Measurements from ENCODE around the gene CCDC195. TPM values are rescaled to one million over a fixed set of nuclear protein-coding genes. Genes with fewer than 3 reads are reported as not detected.
"Not testable (repeated sequence)": the region's sequence is repeated elsewhere in the genome, so short reads cannot be mapped to it uniquely, and the experiment has no call there.

Gene CCDC195
- total RNA-seq, 1 donor from 2014 or later: not detected

DNA sequence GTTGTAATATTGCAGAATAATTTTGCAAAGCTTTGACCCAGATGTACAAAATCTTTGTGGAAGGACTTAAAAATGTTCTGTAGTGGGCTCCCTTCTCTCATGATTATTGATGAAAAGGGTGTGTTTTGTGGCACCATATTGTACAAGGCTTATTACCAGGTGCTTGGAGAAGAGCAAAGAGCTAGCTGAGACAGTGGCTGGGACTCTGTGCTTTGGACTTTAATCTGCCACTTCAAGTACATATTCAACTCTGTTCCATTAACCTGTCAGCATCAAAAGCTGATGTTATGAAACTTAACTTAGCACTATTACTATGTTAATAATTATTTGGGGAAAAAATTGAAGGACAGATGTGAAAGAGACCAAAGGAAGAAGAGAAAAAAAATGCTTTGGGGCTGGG lies 31.0 kb downstream of the CCDC195 start:
- intact Hi-C loops (cut with micrococcal nuclease): no loop called here

DNA sequence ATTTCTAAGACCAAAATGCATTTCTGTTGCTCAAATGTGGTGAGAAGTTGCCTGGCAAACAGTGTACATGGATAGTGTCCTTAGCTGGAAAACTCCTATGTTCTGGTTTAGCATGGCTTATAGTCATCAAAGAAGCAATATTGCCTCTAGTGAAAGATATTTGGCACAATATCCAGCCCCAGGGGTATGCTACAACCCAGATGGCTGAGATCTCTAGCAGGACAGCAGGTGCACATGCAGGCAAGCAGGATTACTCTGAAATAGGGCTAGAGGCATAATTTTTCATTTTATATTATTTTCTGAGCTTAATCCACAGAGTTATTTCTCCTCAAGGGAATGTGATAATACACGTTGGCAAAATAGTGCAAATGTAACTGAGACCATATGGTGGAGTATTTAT lies 34.0 kb downstream of the CCDC195 start:
- intact Hi-C loops (cut with micrococcal nuclease): no loop called here
- Mint-ChIP-seq H3K9me3 (no peaks in the 10 kb centered on the region), H3K4me3 (no peak overlapping the region), H3K27me3 (ENCODE audit: insufficient read depth) (peaks cover 4% of the 10 kb centered on the region), H3K27ac (no peak overlapping the region), H3K36me3 (ENCODE audit: low read depth) (no peaks in the 10 kb centered on the region), H3K4me1 (ENCODE audit: low read depth) (no peaks in the 10 kb centered on the region)
- DNase-seq (ENCODE audit: low spot score): no peak

More for the DNA sequence above, 31.0 kb downstream of the CCDC195 start:
- no peaks in the 10 kb centered on the region for H3K9me3 Mint-ChIP-seq
- H3K36me3 Mint-ChIP-seq (ENCODE audit: low read depth): no peaks in the 10 kb centered on the region
- H3K27ac Mint-ChIP-seq: no peak overlapping the region
- peaks cover 7% of the 10 kb centered on the region for H3K27me3 Mint-ChIP-seq (ENCODE audit: insufficient read depth)
- H3K4me3 Mint-ChIP-seq: no peak overlapping the region
- no peak for DNase-seq (ENCODE audit: low spot score)
- no peaks in the 10 kb centered on the region for H3K4me1 Mint-ChIP-seq (ENCODE audit: low read depth)

DNA sequence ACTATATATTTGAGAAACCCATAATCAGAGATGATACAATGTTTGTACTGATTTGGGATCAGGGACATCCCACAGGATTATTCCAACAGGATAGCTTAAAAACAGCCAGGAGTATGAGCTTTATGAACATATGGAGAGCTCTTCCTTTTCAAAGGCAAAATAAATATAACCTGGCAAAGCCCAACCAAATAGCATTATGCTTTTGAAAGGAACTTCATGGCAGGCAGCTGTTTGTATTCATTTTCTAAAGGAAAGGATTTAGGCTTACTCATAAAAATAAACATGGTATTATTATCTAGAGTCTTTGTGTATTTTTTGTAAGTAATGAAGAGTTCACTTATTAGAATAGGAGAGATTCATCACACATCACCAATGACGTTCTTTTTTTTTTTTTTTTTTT lies 44.4 kb downstream of the CCDC195 start:
- H3K36me3 Mint-ChIP-seq (ENCODE audit: low read depth): no peaks in the 10 kb centered on the region
- H3K27ac Mint-ChIP-seq: no peak overlapping the region
- DNase-seq (ENCODE audit: low spot score): no peak
- H3K4me3 Mint-ChIP-seq: no peak overlapping the region
- H3K9me3 Mint-ChIP-seq: no peaks in the 10 kb centered on the region
- H3K4me1 Mint-ChIP-seq (ENCODE audit: low read depth): no peaks in the 10 kb centered on the region
- H3K27me3 Mint-ChIP-seq (ENCODE audit: insufficient read depth): peaks cover 2% of the 10 kb centered on the region
- intact Hi-C loops (cut with micrococcal nuclease): no loop called here

DNA sequence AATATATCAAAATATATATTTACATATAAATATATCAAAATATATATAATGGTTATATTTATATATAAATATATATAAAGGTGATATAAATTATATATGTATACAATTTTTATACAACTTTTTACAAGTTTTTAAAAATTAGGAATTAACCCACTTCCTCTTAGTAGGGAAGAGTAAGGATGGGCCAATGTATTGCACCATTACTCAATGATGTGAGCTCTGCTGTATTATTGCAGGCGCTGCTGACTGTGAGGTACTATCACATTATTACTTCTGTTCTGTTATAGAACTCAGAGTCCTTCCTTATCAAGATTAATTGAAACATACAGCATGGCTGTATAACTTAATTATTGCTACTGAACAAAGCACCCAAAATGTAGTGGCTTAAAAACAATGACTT lies 46.0 kb downstream of the CCDC195 start:
- Mint-ChIP-seq H3K27ac (no peak overlapping the region), H3K27me3 (ENCODE audit: insufficient read depth) (peaks cover 2% of the 10 kb centered on the region), H3K36me3 (ENCODE audit: low read depth) (no peaks in the 10 kb centered on the region), H3K4me1 (ENCODE audit: low read depth) (no peaks in the 10 kb centered on the region), H3K9me3 (no peaks in the 10 kb centered on the region), H3K4me3 (no peak overlapping the region)
- DNase-seq (ENCODE audit: low spot score): no peak
- intact Hi-C loops (cut with micrococcal nuclease): no loop called here

DNA sequence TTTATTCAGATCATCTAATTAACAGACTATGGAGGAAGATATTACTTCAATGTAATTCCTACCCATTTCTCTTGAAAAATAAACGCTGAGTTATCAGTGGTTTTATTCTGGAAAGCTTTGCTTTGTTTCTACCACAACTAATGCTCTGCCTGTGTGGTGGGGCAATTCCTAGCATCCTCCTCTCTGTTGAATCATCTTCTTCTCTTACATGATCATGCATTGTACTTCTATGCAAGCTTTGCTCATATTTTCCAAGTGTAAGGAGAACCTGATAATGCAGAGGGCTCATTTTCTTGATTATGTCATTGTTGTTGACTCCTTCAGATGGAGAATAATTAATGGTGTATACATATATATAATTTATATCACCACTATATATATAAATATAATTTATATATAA lies 46.7 kb downstream of the CCDC195 start:
- Mint-ChIP-seq H3K27me3 (ENCODE audit: insufficient read depth) (peaks cover 2% of the 10 kb centered on the region), H3K36me3 (ENCODE audit: low read depth) (no peaks in the 10 kb centered on the region), H3K4me3 (no peak overlapping the region), H3K27ac (no peak overlapping the region), H3K9me3 (peaks cover 1% of the 10 kb centered on the region), H3K4me1 (ENCODE audit: low read depth) (no peaks in the 10 kb centered on the region)
- intact Hi-C loops (cut with micrococcal nuclease): no loop called here
- DNase-seq (ENCODE audit: low spot score): no peak

DNA sequence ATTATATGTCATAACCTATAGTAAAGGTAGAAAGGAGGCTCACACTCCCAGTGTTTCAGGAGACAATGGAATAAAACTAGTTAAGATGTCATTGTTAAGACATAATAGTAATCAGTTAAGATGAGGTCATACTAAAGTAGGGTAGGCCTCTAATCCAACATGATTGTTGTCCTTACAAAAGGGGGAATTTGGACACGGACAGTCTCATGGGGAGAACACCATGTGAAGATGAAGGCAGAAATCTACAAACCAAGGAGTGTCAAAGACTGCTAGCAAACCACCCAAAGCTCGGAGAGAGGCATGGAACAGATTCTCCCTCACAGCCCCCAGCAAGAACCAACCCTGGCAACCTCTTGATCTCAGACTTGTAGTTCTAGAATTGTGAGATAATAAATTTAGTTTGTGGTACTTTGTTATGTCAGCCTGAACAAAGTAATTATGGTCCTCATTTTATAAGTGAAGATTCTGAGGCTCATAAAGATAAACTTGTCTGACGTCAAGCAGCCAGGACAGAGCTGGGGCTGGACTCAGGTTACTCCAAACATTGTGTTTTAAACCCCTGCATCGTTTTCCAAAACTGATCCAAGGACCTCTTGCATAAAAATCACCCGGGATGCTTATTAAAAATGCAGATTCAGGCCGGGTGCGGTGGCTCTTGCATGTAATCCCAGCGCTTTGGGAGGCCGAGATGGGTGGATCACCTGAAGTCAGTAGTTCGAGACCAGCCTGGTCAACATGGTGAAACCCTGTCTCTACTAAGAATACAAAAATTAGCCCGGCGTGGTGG lies 47.8 kb downstream of the CCDC195 start:
- no peak overlapping the region for H3K27ac Mint-ChIP-seq
- no peaks in the 10 kb centered on the region for H3K36me3 Mint-ChIP-seq (ENCODE audit: low read depth)
- peaks cover 2% of the 10 kb centered on the region for H3K27me3 Mint-ChIP-seq (ENCODE audit: insufficient read depth)
- intact Hi-C loops (cut with micrococcal nuclease): no loop called here
- no peak for DNase-seq (ENCODE audit: low spot score)
- no peaks in the 10 kb centered on the region for H3K4me1 Mint-ChIP-seq (ENCODE audit: low read depth)
- peaks cover 6% of the 10 kb centered on the region for H3K9me3 Mint-ChIP-seq
- no peak overlapping the region for H3K4me3 Mint-ChIP-seq

DNA sequence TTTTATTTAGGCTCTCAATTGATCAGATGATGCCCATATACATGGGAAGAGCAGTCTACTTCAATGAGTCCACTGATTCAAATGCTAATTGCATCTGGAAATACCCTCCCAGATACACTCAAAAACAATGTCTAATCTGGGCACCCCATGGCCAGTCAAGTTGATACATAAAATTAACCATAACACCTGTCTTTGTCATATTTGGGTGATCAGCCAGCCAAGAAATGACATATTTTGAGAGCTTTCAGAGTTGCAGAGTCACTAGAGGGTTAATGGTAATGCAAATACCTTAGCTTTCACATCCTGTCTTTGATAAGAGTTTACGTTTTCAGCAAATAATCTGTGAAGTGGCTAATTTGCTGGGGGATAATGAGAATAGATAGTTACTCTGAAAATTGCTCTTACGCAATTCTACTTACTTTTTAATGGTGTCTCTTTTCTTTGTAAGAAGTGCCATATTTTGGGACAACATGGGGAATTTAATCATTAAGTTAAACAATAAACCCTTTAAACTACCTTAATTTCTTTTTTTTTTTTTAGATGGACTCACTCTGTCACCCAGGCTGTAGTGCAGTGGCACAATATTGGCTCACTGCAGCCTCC lies 49.1 kb downstream of the CCDC195 start:
- H3K4me3 Mint-ChIP-seq: no peak overlapping the region
- no peak overlapping the region for H3K27ac Mint-ChIP-seq
- peaks cover 11% of the 10 kb centered on the region for H3K9me3 Mint-ChIP-seq
- no peaks in the 10 kb centered on the region for H3K4me1 Mint-ChIP-seq (ENCODE audit: low read depth)
- no peaks in the 10 kb centered on the region for H3K36me3 Mint-ChIP-seq (ENCODE audit: low read depth)
- no peak for DNase-seq (ENCODE audit: low spot score)
- H3K27me3 Mint-ChIP-seq (ENCODE audit: insufficient read depth): peaks cover 2% of the 10 kb centered on the region
- intact Hi-C loops (cut with micrococcal nuclease): no loop called here

DNA sequence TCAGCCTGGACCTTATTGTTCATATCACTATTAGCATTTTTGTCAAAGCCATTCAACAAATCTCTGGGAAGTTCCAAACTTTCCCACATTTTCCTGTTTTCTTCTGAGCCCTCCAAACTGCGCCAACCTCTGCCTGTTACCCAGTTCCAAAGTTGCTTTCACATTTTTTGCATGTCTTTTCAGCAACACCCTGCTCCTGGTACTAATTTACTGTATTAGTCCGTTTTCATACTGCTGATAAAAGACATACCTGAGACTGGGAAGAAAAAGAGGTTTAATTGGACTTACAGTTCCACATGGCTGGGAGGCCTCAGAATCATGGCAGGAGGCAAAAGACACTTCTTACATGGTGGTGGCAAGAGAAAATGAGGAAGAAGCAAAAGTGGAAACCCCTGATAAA lies 52.8 kb downstream of the CCDC195 start:
- not testable (repeated sequence) for H3K4me1 Mint-ChIP-seq (ENCODE audit: low read depth); H3K4me3 Mint-ChIP-seq; H3K27ac Mint-ChIP-seq; H3K27me3 Mint-ChIP-seq (ENCODE audit: insufficient read depth); H3K36me3 Mint-ChIP-seq (ENCODE audit: low read depth); DNase-seq (ENCODE audit: low spot score)
- intact Hi-C loops (cut with micrococcal nuclease): loop anchor here (5.0 kb wide), 1 partner anchor 1101 kb away; no protein-coding TSS in a partner anchor
- peaks cover 17% of the 10 kb centered on the region for H3K9me3 Mint-ChIP-seq

DNA sequence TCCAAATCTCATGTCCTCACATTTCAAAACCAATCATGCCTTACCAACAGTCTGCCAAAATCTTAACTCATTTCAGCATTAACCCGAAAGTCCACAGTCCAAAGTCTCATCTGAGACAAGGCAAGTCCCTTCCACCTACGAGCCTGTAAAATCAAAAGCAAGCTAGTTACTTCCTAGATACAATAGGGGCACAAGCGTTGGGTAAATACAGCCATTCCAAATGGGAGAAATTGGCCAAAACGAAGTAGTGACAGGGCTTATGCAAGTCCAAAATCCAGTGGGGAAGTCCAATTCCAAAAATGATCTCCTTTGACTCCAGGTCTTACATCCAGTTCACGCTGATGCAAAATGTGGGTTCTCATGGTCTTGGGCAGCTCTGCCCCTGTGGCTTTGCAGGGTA lies 54.5 kb downstream of the CCDC195 start:
- not testable (repeated sequence) for H3K4me3 Mint-ChIP-seq; H3K36me3 Mint-ChIP-seq (ENCODE audit: low read depth); H3K27ac Mint-ChIP-seq; DNase-seq (ENCODE audit: low spot score); H3K27me3 Mint-ChIP-seq (ENCODE audit: insufficient read depth); H3K4me1 Mint-ChIP-seq (ENCODE audit: low read depth)
- peaks cover 17% of the 10 kb centered on the region for H3K9me3 Mint-ChIP-seq
- intact Hi-C loops (cut with micrococcal nuclease): loop anchor here (5.0 kb wide), 1 partner anchor 1099 kb away; no protein-coding TSS in a partner anchor

DNA sequence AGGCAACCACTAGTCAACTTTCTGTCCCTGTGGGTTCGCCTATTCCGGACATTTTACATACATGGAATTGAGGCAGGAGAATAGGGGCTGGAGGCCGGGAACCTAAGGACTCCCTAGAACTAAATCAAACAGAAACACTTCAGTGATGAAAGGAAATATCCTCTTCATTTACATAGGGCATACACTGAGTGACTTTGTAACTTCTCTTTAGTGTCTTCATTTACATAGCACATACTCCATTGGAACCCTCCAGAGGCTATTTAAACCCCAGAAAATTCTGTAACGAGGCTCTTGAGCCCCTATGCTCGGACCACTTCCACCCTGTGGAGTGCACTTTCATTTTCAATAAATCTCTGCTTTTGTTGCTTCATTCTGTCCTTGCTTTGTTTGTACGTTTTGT lies 56.5 kb downstream of the CCDC195 start:
- Mint-ChIP-seq H3K27me3 (ENCODE audit: insufficient read depth) (no peaks in the 10 kb centered on the region), H3K36me3 (ENCODE audit: low read depth) (no peaks in the 10 kb centered on the region), H3K4me1 (ENCODE audit: low read depth) (no peaks in the 10 kb centered on the region), H3K9me3 (peaks cover 17% of the 10 kb centered on the region), H3K4me3 (no peak overlapping the region), H3K27ac (no peak overlapping the region)
- no peak for DNase-seq (ENCODE audit: low spot score)
- intact Hi-C loops (cut with micrococcal nuclease): loop anchor here (5.0 kb wide), 1 partner anchor 1097 kb away; no protein-coding TSS in a partner anchor

DNA sequence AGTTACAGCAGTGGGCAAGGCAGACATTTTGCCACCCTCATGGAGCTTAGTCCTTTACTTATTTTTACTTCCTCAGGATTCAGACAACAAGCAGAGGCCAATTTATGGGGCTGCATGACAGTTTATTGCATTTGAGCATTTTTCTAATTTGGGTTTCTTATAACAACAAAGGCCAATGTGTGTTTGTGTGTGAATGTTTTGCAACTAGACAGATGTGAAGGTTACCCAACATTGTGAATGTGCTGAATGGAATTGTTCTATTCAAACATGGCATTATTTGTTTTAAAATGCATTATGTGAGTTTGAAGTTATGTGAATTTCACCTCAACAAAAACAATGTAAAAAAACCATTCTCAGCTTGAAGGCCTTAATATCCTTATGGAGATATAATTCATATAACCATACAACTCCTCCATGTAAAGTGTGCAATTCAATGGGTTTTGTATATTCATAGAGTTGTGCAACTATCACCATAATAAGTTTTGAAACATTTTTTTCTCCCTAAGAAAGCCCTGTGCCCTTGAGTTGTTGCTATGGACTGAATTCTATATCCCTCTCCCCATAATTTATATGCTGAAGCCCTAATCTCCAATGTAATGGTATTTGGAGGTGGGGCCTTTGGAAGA lies 57.3 kb downstream of the CCDC195 start:
- Mint-ChIP-seq H3K9me3 (peaks cover 13% of the 10 kb centered on the region), H3K36me3 (ENCODE audit: low read depth) (no peaks in the 10 kb centered on the region), H3K27ac (no peak overlapping the region), H3K4me3 (no peak overlapping the region), H3K4me1 (ENCODE audit: low read depth) (no peaks in the 10 kb centered on the region), H3K27me3 (ENCODE audit: insufficient read depth) (no peaks in the 10 kb centered on the region)
- intact Hi-C loops (cut with micrococcal nuclease): no loop called here
- DNase-seq (ENCODE audit: low spot score): no peak

DNA sequence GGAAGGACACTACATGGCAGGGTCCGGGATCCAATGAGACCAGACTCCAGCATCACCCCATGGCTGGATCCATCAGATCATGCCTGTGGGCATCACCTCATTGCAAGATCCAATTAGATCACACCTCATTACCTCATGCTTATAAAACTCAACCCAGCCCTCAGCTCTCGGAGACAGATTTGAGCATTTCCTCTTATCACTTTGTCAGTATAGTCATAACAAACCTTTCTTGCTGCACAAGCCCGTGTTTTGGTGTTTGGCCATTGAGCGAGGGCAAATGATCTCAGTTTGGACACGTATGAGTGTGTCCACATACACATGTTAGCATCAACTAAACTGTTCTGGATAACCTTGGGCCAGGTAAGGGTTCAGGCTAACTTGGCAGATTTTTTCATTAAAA lies 58.8 kb downstream of the CCDC195 start:
- H3K4me1 Mint-ChIP-seq (ENCODE audit: low read depth): no peaks in the 10 kb centered on the region
- no peak for DNase-seq (ENCODE audit: low spot score)
- no peak overlapping the region for H3K4me3 Mint-ChIP-seq
- intact Hi-C loops (cut with micrococcal nuclease): no loop called here
- H3K9me3 Mint-ChIP-seq: peaks cover 6% of the 10 kb centered on the region
- no peak overlapping the region for H3K27ac Mint-ChIP-seq
- H3K36me3 Mint-ChIP-seq (ENCODE audit: low read depth): no peaks in the 10 kb centered on the region
- H3K27me3 Mint-ChIP-seq (ENCODE audit: insufficient read depth): no peaks in the 10 kb centered on the region

DNA sequence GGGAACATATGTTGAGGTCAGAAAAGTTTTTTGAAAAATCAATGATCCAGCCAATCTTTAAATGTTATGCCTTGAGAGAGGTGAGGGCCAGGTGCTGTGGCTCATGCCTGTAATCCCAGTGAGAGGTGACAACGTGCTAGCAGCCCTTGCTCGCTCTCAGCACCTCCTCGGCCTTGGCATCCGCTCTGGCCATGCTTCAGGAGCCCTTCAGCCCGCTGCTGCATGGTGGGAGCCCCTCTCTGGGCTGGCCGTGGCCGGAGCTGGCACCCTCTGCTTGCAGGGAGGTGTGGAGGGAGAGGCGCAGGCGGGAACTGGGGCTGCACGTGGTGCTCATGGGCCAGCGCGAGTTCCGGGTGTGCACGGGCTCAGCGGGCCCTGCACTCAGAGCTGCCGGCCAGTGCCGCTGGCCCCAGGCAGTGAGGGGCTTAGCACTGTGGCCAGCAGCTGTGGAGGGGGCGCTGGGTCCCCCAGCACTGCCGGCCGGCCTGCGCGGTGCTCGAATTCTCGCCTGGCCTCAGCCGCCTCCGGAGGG lies 61.1 kb downstream of the CCDC195 start:
- Mint-ChIP-seq H3K9me3 (no peaks in the 10 kb centered on the region), H3K4me1 (ENCODE audit: low read depth) (no peaks in the 10 kb centered on the region), H3K27ac (no peak overlapping the region), H3K27me3 (ENCODE audit: insufficient read depth) (no peaks in the 10 kb centered on the region), H3K4me3 (no peak overlapping the region), H3K36me3 (ENCODE audit: low read depth) (no peaks in the 10 kb centered on the region)
- intact Hi-C loops (cut with micrococcal nuclease): no loop called here
- DNase-seq (ENCODE audit: low spot score): no peak
